Endodermal cell (in vitro differentiated cells): Measurements from ENCODE around the gene GFM1. TPM values are rescaled to one million over a fixed set of nuclear protein-coding genes. Genes with fewer than 3 reads are reported as not detected.
A peak's percentile ranks its signal among the peaks of the same experiment; 100 is the strongest.

ENCODE experiments used
- DNase-seq: peaks from one replicate; pipeline ENCODE4 v3.0.0-alpha.2; 2017
- H3K27ac ChIP-seq: 2 replicates; pipeline ENCODE4 v1.5.1; 2013; ENCODE audit warnings: mild to moderate bottlenecking, low read depth, low read length, moderate library complexity
- H3K27me3 ChIP-seq: 2 replicates; pipeline ENCODE4 v1.6.1; 2013; ENCODE audit warnings: mild to moderate bottlenecking, low read length, moderate library complexity; ENCODE audit not compliant: insufficient read depth, control insufficient read depth, poor library complexity, severe bottlenecking
- H3K36me3 ChIP-seq: 2 replicates; pipeline ENCODE4 v1.7.0; 2013; ENCODE audit warnings: mild to moderate bottlenecking, low read length, moderate library complexity; ENCODE audit not compliant: control insufficient read depth, insufficient read depth
- H3K4me1 ChIP-seq: one replicate; pipeline ENCODE4 v1.7.0; 2013; ENCODE audit warnings: low read length; ENCODE audit not compliant: control insufficient read depth, insufficient read depth
- H3K4me3 ChIP-seq: 2 replicates; pipeline ENCODE4 v1.5.1; 2013; ENCODE audit warnings: mild to moderate bottlenecking, low read length, moderate library complexity
- H3K9ac ChIP-seq: 2 replicates; pipeline ENCODE4 v1.6.1; 2013; ENCODE audit warnings: mild to moderate bottlenecking, low read length, moderate library complexity; ENCODE audit not compliant: poor library complexity, severe bottlenecking; ENCODE audit errors: extremely low read depth
- H3K9me3 ChIP-seq: 2 replicates; pipeline ENCODE4 v1.6.1; 2013; ENCODE audit warnings: mild to moderate bottlenecking, low read length, moderate library complexity; ENCODE audit not compliant: control insufficient read depth
- H3K27ac Mint-ChIP-seq: 2 replicates; pipeline ENCODE4 v1.8.0; 2020; ENCODE audit warnings: mixed read lengths
- H3K27me3 Mint-ChIP-seq: 2 replicates; pipeline ENCODE4 v1.8.0; 2021; ENCODE audit warnings: mild to moderate bottlenecking, mixed read lengths; ENCODE audit not compliant: insufficient read depth
- H3K36me3 Mint-ChIP-seq: 2 replicates; pipeline ENCODE4 v1.8.0; 2020; ENCODE audit warnings: low read depth, mixed read lengths
- H3K4me1 Mint-ChIP-seq: 2 replicates; pipeline ENCODE4 v1.8.0; 2020; ENCODE audit warnings: mixed read lengths
- H3K4me3 Mint-ChIP-seq: 2 replicates; pipeline ENCODE4 v1.8.0; 2020; ENCODE audit warnings: mild to moderate bottlenecking, moderate library complexity, mixed read lengths
- H3K9me3 Mint-ChIP-seq: 2 replicates; pipeline ENCODE4 v1.8.0; 2020; ENCODE audit warnings: mild to moderate bottlenecking, mixed read lengths
- WGBS, 2 experiments: methylation state at CpG; one replicate each; pipeline versions ENCODE4 v1.1.5 to v1.1.7; 2013; ENCODE audit warnings: missing lambda C conversion rate in 2 of 2, mixed read lengths in 1 of 2; ENCODE audit not compliant: insufficient coverage in 1 of 2, insufficient read length in 1 of 2; 5-methylcytosine and 5-hydroxymethylcytosine counted together
- long read RNA-seq, 4 experiments: library from polyadenylated mRNA in 2 of 4; library from RNA in 1 of 4; library from capped mRNA in 1 of 4; stranded (forward) in 3 of 4; unstranded in 1 of 4; transcript quantifications; one replicate each; pipeline ENCODE4 v2.0.0, GENCODE V29; 2020 to 2021; ENCODE audit warnings: inconsistent platforms in 1 of 4
- polyA plus RNA-seq, 2 experiments: library from polyadenylated mRNA; stranded (reverse); fragments of 50-300 nt; gene quantifications; one replicate each; pipeline ENCODE4 v1.2.3, GENCODE V29; 2013
- total RNA-seq, 2 donors: library from RNA; stranded (reverse); fragmentation: NEBNext Ultra II Directional in 1 of 2; extraction: Animal tissue kit (Norgen Biotek cat#: 25700) in 1 of 2; gene quantifications; 2 replicates in 1 of 2; 3 replicates in 1 of 2; pipeline ENCODE4 v1.2.1, GENCODE V29; 2021
- TF ChIP-seq, protein P1 (sequence below): fragments of 200-600 bp; sonication (generic); conservative IDR thresholded peaks from 2 replicates; pipeline ENCODE4 v1.5.0; 2021; ENCODE audit warnings: antibody characterized with exemption, mild to moderate bottlenecking

GFM1 gene
- 10 to 100 TPM; 29.4 to 37.4 TPM for total RNA-seq
- polyA plus RNA-seq (2013, experiment 1 of 2) = 32.4 TPM
- polyA plus RNA-seq (2013, experiment 2 of 2) = 28.9 TPM
- long read RNA-seq, experiment 1, partial matches to known transcripts = 5 of 16 reads
- long read RNA-seq, experiment 1, other reads (novel, unspliced or antisense) = 11 of 16 reads
- long read RNA-seq, experiment 2, transcript GFM1-210 (18 exons, 3,721 nt) = major isoform, 45 of 61 reads
- long read RNA-seq, experiment 2, partial matches to known transcripts = 8 of 61 reads
- long read RNA-seq, experiment 2, other reads (novel, unspliced or antisense) = 7 of 61 reads
- long read RNA-seq, experiment 3, transcript GFM1-201 (19 exons, 3,453 nt) = minor isoform, 12 of 218 reads
- long read RNA-seq, experiment 3, transcript GFM1-210 (18 exons, 3,721 nt) = major isoform, 181 of 218 reads
- long read RNA-seq, experiment 3, partial matches to known transcripts = 6 of 218 reads
- long read RNA-seq, experiment 3, other reads (novel, unspliced or antisense) = 19 of 218 reads
- long read RNA-seq, experiment 4, transcript GFM1-210 (18 exons, 3,721 nt) = major isoform, 12 of 15 reads
- long read RNA-seq, experiment 4, partial matches to known transcripts = 2 of 15 reads
- long read RNA-seq, experiment 4, other reads (novel, unspliced or antisense) = 1 of 15 reads

DNA sequence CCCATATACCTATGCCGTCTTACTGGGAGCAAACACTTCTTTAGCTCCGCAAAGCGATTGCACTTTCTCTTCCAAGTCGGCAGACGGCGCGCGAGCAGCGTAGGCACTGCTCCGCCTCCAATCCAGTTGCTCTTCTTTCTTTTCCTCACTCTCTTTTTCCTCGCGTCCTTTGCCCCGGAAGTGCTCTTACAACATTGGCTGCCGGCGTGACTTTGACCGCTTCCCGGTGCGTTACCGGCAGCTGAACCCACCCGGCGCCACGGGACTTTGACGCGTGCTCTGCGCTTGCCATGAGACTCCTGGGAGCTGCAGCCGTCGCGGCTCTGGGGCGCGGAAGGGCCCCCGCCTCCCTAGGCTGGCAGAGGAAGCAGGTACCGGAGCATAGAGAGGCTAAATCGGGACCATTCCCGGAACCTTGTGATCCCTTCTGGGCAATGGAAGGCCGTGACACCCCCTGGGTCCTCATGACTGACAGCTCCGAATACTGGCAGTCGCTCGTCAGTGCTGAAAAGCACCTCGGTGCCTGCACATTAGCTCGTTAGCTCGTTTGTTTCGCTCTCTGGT is at the start of gene GFM1:
Gene GFM1, plus strand, starts transcription at position 183 of the 564 bp plus-strand sequence. Its CDS starts 108 bp downstream, at position 291.
- H3K36me3 Mint-ChIP-seq = peaks cover 23% of the 10 kb centered on the region
- H3K9me3 Mint-ChIP-seq = peaks cover 7% of the 10 kb centered on the region
- peaks cover 5% of the 10 kb centered on the region for H3K4me1 Mint-ChIP-seq
- H3K27ac Mint-ChIP-seq = peak within 1 kb of the TSS; percentile 97
- peaks cover 2% of the 10 kb centered on the region for H3K27me3 Mint-ChIP-seq
- Histone ChIP-seq H3K36me3 (peaks cover 32% of the 10 kb centered on the region), H3K27ac (peak within 1 kb of the TSS; percentile 83), H3K9me3 (no peaks in the 10 kb centered on the region), H3K4me3 (peak within 1 kb of the TSS; percentile 99), H3K9ac (peak within 1 kb of the TSS; percentile 72), H3K27me3 (no peaks in the 10 kb centered on the region), H3K4me1 (no peaks in the 10 kb centered on the region)
- peak; percentile 95 for DNase-seq
- H3K4me3 Mint-ChIP-seq = peak within 1 kb of the TSS; percentile 98
- TF ChIP-seq, protein P1, sequence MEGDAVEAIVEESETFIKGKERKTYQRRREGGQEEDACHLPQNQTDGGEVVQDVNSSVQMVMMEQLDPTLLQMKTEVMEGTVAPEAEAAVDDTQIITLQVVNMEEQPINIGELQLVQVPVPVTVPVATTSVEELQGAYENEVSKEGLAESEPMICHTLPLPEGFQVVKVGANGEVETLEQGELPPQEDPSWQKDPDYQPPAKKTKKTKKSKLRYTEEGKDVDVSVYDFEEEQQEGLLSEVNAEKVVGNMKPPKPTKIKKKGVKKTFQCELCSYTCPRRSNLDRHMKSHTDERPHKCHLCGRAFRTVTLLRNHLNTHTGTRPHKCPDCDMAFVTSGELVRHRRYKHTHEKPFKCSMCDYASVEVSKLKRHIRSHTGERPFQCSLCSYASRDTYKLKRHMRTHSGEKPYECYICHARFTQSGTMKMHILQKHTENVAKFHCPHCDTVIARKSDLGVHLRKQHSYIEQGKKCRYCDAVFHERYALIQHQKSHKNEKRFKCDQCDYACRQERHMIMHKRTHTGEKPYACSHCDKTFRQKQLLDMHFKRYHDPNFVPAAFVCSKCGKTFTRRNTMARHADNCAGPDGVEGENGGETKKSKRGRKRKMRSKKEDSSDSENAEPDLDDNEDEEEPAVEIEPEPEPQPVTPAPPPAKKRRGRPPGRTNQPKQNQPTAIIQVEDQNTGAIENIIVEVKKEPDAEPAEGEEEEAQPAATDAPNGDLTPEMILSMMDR = peak; percentile 85
- 1% methylated on average over 13 to 42 of the region's 42 CpGs for WGBS, 2 experiments

DNA sequence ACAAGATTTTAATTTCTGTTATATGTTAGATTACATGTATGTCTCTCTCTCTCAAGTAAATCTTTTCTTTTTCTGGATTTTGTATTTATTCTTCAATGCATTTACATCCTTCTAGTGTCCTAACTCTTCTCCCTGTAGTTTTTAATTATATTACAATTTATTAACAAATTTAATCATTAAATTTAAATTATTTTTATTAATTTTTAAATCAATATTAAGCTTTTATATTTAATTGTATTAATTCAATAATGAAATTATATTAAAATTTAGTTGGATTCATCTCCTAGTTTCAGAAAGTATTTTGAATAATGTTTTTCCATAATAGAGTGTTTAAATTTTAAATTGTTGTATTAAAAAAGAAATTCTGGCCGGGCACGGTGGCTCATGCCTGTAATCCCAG is 43.5 kb upstream of the GFM1 start:
- H3K4me1 ChIP-seq = no peaks in the 10 kb centered on the region
- H3K4me1 Mint-ChIP-seq = no peaks in the 10 kb centered on the region
- H3K27ac Mint-ChIP-seq = no peak overlapping the region
- H3K4me3 Mint-ChIP-seq = no peak overlapping the region
- H3K27ac ChIP-seq = no peak overlapping the region
- H3K27me3 ChIP-seq = no peaks in the 10 kb centered on the region
- TF ChIP-seq, protein P1 = no peak
- peaks cover 6% of the 10 kb centered on the region for H3K36me3 Mint-ChIP-seq
- H3K4me3 ChIP-seq = no peak overlapping the region
- 80 to 100% methylated on average over 1 to 2 of the region's 2 CpGs for WGBS, 2 experiments
- no peaks in the 10 kb centered on the region for H3K27me3 Mint-ChIP-seq
- no peak for DNase-seq
- H3K9ac ChIP-seq = no peak overlapping the region
- no peaks in the 10 kb centered on the region for H3K9me3 Mint-ChIP-seq
- no peaks in the 10 kb centered on the region for H3K9me3 ChIP-seq
- H3K36me3 ChIP-seq = peaks cover 17% of the 10 kb centered on the region

DNA sequence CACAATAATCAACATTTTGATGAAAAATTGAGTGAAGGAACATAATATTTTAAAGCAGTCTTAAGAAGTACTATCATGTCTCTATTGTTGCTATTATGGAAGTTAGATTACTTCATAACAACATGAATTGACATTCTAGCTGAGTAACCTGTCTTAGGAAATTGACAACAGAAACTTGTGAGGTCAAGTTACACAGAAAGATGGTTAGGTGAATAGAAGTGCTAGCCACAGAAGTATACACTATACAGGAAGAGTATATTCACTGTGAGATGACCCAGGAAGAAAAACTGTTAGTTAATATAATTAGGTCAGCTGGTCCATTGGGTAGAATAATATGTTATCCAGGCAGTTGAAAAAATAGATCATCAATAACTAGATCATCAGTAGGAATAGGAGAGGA is 42.1 kb upstream of the GFM1 start:
- no peak for DNase-seq
- H3K27ac ChIP-seq = no peak overlapping the region
- no peaks in the 10 kb centered on the region for H3K9me3 Mint-ChIP-seq
- H3K9ac ChIP-seq = no peak overlapping the region
- H3K4me1 Mint-ChIP-seq = no peaks in the 10 kb centered on the region
- H3K9me3 ChIP-seq = no peaks in the 10 kb centered on the region
- H3K36me3 ChIP-seq = peaks cover 17% of the 10 kb centered on the region
- no peaks in the 10 kb centered on the region for H3K27me3 Mint-ChIP-seq
- H3K27ac Mint-ChIP-seq = no peak overlapping the region
- TF ChIP-seq, protein P1 = no peak
- no peaks in the 10 kb centered on the region for H3K27me3 ChIP-seq
- peaks cover 6% of the 10 kb centered on the region for H3K36me3 Mint-ChIP-seq
- no peak overlapping the region for H3K4me3 ChIP-seq
- no peaks in the 10 kb centered on the region for H3K4me1 ChIP-seq
- no peak overlapping the region for H3K4me3 Mint-ChIP-seq
